Measurements from ENCODE around the gene SCP2.

SCP2 gene

GRCh38 chr1:52901384-52901783, 25.7 kb upstream of the SCP2 start:
- no peak overlapping the region for H3K27ac ChIP-seq
- TF ChIP-seq CTCF (IDR thresholded peaks at IDR 0.05) (no peak), ZFX (IDR thresholded peaks at IDR 0.05; ENCODE audit: borderline replicate concordance) (no peak)

- H3K27ac ChIP-seq: no peak overlapping the region
- no peak for TF ChIP-seq ZFX (IDR thresholded peaks at IDR 0.05; ENCODE audit: borderline replicate concordance)
- TF ChIP-seq CTCF (IDR thresholded peaks at IDR 0.05): no peak
Observed at GRCh38 chr1:52904208-52904926, 22.7 kb upstream of the SCP2 start.

- no peak overlapping the region for H3K27ac ChIP-seq
Observed at GRCh38 chr1:52904927-52905698, 22.0 kb upstream of the SCP2 start.

GRCh38 chr1:52906135-52906603, 20.9 kb upstream of the SCP2 start:
- TF ChIP-seq ZFX (IDR thresholded peaks at IDR 0.05; ENCODE audit: borderline replicate concordance) (no peak), CTCF (IDR thresholded peaks at IDR 0.05) (no peak)
- 0 out of 2 replicates have a peak overlapping the region, but pooled peaks have one; percentile 10 for H3K27ac ChIP-seq

More at GRCh38 chr1:52904927-52905698, 22.0 kb upstream of the SCP2 start:
- TF ChIP-seq CTCF (IDR thresholded peaks at IDR 0.05) (peak; percentile 69), ZFX (IDR thresholded peaks at IDR 0.05; ENCODE audit: borderline replicate concordance) (no peak)

GRCh38 chr1:52907068-52907811, 19.8 kb upstream of the SCP2 start:
- H3K27ac ChIP-seq: no peak overlapping the region
- TF ChIP-seq CTCF (IDR thresholded peaks at IDR 0.05): no peak

- H3K27ac ChIP-seq: no peak overlapping the region
- TF ChIP-seq CTCF (IDR thresholded peaks at IDR 0.05) (no peak), ZFX (IDR thresholded peaks at IDR 0.05; ENCODE audit: borderline replicate concordance) (no peak)
Observed at GRCh38 chr1:52907812-52908153, 19.3 kb upstream of the SCP2 start.

All from 22Rv1 (cell line).